T47D (cell line): ENCODE results near the gene CBLN1.
"Not testable (repeated sequence)": the region's sequence is repeated elsewhere in the genome, so short reads cannot be mapped to it uniquely, and the experiment has no call there.

ENCODE experiments used
- DNase-seq, 2 experiments: peaks; one replicate each; pipeline versions ENCODE4 v3.0.0 to v3.0.0-alpha.2; 2011 to 2012; ENCODE audit warnings: low read depth in 1 of 2, low spot score in 1 of 2
- JUND ChIP-seq: IDR thresholded peaks from 2 replicates; pipeline ENCODE4 v1.6.1; 2012; ENCODE audit warnings: low read depth
- in situ Hi-C: cut with HindIII; loops from 2 replicates; pipeline ENCODE4 v1.10.0; 2016; ENCODE audit warnings: low sequenced_read_pairs, low pct_unique_long_range_greater_than_20kb

CBLN1 gene

DNA sequence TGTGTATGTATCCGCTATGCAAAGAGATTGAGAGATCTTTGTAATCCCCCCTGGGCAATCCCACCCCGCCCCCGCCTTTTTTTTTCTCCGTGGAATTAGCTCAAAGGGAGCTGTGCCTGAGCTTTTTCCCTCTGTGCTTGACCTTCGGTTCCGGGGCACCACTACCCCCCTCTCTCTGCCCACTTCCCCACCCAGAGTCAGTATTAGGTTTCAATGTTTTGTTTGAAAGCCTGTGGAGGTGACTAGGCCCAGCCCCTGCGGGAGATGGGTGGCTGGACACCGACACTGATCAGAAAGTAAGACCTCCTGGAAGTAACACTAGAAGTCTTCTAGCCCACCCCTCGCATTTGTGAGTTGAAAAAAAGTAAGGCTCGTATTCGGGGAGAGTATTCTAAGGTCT, 7.0 kb downstream of the CBLN1 start:
- DNase-seq = no peak
- TF ChIP-seq JUND = no peak
- in situ Hi-C loops = no loop called here

DNA sequence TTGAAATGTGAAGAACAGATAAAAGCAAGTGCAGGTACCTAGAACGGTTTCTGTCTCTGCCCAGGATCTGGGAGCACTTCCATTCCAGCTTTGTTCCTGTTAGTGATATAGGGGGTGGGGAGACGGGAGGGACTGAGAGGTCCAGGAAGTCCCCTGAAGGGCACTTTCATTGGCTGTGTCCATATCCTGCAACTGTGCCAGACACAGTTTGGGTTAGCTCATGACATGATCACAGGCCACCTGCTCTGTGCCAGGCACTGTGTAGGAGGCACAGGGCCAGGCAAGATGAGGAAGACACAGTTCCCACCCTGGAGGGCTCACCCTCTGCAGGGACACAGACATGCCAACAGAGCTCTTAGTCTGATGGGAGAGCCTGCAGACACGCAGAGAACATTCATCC, 7.9 kb downstream of the CBLN1 start:
- in situ Hi-C loops = no loop called here
- DNase-seq = no peak
- TF ChIP-seq JUND = no peak

DNA sequence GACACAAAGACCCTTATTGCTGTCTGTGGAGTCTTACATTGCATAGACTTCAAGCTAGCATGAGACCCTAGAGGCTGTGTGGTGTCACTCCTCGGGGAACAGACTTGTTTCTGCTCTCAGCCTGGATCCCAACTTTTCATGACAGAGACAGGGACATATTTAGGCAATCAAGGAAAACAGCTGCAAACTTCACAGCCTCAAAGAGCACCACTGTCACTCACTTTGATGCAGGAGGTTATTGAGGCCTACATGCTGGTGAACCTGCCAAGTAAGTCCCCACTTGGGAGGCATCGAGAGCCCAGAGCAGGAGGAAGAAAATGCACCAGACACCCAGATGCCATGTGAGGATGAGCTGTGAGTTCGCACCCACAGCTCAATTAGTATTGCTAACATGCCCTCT, 10.3 kb downstream of the CBLN1 start:
- in situ Hi-C loops = no loop called here
- DNase-seq = no peak

DNA sequence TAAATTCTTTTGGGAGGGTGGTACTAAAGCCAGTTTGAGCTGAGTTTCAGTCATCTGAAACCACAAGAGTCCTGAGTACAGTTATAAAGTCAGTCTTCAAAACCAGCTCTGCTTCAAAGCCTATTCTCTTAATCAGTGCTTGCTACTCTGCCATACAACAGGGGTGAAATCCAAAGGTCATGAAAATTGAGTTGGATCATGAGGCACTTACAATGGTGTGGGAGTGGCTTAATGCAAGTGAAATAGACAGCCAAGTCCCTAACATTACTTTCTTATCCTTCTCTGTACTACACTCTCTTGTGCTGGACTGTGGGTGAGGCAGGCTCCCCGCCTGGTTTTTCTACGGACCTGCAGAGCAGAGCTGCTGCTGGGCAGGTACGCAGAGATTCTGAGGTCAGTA, 12.4 kb downstream of the CBLN1 start:
- in situ Hi-C loops = no loop called here
- TF ChIP-seq JUND = no peak

More for the DNA sequence above, 10.3 kb downstream of the CBLN1 start:
- TF ChIP-seq JUND = no peak

DNA sequence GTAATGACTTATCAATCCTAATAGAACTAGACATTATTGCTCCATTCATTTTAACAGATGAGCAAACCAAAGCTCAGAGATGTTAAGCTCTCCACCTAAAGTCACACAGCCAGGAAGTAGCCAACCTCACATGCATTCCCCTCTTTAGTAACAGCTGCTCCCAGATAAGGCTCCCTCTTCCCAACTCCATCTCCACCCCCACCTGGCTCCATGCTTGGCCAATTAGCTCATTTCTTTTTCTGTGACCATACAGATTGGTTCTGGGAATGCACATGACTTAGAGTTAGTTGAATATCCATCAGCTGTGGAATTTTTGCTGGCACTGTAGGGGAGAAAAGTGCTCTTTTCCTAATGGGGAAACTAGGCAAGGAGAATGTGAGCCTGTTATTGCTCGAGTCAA, 13.0 kb downstream of the CBLN1 start:
- no peak for DNase-seq
- in situ Hi-C loops = no loop called here
- TF ChIP-seq JUND = no peak

More for the DNA sequence above, 12.4 kb downstream of the CBLN1 start:
- no peak for DNase-seq

DNA sequence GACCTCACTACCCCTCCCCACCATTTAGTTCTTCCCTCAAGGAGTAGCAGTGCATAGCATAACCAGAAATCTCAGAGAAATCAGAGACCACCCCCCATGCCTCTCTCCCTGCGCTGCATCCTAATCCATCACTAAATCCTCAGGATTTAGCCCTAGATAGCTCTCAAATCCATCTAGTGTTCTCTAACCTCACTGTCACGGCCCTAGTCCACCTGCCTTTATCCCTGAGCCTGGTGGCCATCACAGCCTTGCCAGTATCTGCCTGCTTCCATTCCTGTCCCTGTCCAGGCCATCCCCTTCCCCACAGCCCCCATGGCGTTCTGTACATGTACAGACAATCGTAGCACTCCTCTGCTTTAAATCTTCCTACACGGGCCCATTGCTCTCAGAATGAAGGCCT, 19.1 kb downstream of the CBLN1 start:
- no peak for DNase-seq
- TF ChIP-seq JUND = no peak
- in situ Hi-C loops = no loop called here

DNA sequence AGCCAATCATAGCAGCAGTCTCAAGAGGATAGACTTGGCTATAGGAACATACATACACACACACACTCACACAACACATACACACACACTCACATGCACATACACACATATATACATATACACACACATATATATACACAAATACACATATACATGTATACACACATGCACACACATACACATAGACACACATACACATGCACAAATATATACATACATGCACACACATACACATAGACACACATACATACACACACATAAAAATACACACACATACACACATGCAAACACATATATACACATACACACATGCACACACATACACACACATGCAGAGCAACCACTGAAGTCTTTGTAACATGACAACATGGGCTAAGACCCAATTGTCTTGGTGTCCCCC, 19.7 kb downstream of the CBLN1 start:
- no peak for DNase-seq
- no peak for TF ChIP-seq JUND
- in situ Hi-C loops = no loop called here

DNA sequence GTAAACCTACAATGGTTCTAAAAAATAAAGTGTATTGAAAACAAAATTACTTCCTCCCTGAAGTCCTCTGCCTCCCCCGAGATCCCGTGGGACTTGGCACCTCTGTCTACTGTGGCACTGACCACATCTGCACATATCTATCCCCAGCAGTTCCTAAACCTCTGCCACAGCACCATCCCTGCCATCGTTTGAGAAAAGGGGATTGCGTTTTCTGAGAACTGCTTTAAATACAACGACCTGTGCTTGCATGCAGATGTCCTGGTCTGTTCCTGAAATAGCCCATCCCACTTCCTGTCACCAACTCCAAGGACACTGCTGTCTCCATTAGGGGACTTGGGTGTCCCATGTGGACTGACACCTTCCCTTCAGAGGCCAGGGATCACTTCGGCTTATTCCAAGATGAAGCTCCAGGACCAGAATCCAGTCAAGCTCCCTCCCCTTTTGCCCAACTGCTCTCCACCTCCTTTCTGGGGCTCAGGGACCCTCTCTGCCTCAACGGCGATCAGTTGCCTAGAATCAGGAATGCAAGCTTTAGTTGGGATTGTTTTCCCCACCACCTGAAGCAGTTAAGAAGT, 20.6 kb downstream of the CBLN1 start:
- DNase-seq = no peak
- no peak for TF ChIP-seq JUND
- in situ Hi-C loops = no loop called here

DNA sequence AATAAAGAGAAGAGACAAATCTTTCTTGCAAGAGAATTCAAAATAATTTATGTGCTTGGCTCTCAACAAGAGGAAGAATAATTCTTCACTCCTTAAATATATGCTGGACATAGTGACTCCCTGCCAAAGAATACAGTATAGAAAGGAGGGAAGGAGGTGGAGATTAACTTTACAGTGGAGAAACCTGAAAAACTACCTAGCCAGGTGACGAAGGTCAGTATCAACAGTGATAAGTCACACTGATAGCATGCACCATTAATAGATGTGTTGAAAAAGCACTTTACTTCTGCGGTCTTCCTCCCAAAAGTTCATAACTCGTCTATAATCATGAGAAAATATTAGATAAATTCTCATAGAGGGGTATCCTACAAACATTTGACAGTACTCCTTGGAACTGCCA, 21.4 kb downstream of the CBLN1 start:
- no peak for TF ChIP-seq JUND
- no peak for DNase-seq
- in situ Hi-C loops = no loop called here

DNA sequence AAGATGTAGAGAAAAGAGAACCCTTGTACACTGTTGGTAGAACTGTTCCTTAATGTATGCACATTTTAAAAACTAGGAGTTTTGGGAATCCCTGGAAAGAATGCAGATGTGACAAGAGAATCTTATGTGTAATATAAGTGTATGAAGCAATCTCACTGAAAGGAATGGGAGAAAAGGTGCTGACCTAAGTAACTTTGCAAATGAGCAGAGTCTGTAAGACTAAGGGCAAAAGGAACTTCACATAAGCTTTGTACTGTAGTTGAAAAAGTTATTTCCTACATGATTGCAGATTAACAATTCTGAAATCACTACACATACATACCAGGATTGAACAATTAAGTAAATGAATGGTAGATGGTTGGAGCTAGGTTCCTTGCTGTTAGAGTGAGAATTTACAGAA, 22.3 kb downstream of the CBLN1 start:
- in situ Hi-C loops = no loop called here
- no peak for DNase-seq
- no peak for TF ChIP-seq JUND

DNA sequence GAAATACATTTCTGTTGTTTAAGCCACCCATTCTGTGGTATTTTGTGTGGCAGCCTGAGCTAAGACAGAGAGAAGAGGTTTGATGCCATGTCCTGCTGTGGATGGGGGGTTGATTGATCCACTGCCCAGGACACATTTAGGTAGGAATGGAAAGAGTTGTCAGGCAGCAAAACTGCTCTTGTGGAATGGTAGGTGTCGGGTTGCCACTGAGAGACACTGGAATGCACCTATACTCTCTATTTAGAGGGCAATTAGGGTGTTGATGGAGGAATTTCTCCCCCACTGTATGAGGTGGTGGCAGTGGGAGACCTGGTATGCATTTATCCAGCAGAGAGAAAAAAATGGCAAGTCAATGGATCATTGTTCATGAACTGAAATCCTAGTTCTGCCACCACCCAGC, 30.9 kb downstream of the CBLN1 start:
- in situ Hi-C loops = no loop called here
- no peak for TF ChIP-seq JUND
- DNase-seq = no peak

DNA sequence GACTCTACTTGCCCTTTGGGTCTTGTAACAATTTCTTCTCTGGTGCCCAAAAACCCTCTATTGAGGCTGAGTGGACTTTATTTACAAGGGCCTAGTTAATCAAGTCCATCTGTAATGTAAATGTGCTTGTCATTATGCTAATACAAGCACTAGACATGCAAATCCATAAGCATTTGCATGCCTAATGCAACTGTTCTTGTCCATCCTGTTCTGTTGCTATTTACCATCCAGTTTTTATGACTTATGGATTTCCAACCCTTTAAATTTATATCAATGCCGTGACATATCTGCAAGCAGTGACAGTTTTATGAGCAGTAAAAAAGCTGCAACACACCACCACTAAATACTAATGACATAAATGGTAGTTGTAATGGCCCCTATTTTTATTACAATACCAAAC, 33.4 kb downstream of the CBLN1 start:
- DNase-seq = no peak
- in situ Hi-C loops = no loop called here
- no peak for TF ChIP-seq JUND

DNA sequence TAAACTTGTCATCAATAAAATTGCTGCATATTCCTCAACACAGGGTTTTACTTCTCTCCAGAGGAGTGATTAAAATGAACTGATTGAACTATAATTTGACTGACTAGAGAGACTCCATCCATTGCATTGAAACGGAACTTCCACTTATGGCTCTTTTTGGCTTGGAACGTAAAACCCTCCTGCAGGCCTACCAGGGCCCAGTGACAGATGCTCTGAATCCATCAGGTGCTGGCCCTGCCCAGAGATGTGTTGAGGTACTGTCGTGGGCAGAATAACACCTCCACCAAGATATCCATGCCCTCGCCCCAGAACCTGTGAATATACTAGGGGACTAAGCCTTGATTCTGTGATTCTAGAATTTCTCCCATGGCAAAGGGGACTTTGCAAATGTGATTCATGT, 45.4 kb downstream of the CBLN1 start:
- DNase-seq = no peak
- in situ Hi-C loops = no loop called here
- TF ChIP-seq JUND = no peak

DNA sequence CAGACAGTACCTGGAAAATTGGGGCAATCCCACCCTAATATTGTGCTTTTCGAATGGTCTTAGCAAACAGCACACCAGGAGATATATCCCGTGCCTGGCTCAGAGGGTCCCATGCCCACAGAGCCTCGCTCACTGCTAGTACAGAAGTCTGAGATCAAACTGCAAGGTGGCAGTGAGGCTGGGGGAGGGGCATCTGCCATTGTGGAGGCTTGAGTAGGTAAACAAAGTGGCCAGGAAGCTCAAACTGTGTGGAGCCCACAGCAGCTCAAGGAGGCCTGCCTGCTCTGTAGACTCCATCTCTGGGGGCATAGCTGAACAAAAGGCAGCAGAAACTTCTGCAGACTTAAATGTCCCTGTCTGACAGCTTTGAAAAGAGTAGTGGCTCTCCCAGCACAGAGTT, 53.3 kb downstream of the CBLN1 start:
- in situ Hi-C loops, DNase-seq: not testable (repeated sequence)
